ENCODE measurements around the gene AGPAT2.

Gene AGPAT2

DNA sequence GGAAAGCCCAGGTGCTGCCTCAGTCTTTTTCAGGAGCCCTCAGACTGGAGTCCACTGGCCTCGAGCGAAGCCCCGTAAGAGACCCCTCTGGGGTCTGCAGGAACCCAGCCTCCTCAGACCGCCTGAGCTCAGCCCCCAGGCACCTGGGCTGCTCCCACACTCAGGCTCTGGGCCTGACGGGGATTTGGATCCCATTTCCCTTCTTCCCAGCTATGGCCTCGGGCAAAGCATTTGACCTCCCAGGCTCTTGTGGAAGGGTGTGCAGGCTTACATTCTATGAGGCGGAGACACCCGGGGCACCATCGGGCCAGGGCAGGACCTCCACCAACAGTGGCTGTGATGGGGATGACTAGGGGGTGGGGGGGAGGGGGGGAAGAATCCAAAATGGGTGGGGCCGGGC, 4.5 kb downstream of the AGPAT2 start:
- H3K18ac ChIP-seq (ENCODE audit: low read length) = no peak overlapping the region
- H3K4me2 ChIP-seq (ENCODE audit: low read length) = no peak overlapping the region
- H2BK12ac ChIP-seq (ENCODE audit: low read length) = no peak overlapping the region
- H3K36me3 ChIP-seq (ENCODE audit: control insufficient read depth in 1 of 2, insufficient read depth in 2 of 2, low read length in 2 of 2) = no peaks in the 10 kb centered on the region
- no peak overlapping the region for H3K9ac ChIP-seq (ENCODE audit: low read length)
- H3K9me3 ChIP-seq (ENCODE audit: insufficient read depth, low read depth, low read length) = no peaks in the 10 kb centered on the region
- no peak overlapping the region for H3K14ac ChIP-seq (ENCODE audit: low read length)
- H3K27ac ChIP-seq (ENCODE audit: low read depth, low read length) = no peak overlapping the region
- H3K27me3 ChIP-seq (ENCODE audit: insufficient read depth, low read length) = no peaks in the 10 kb centered on the region
- WGBS (ENCODE audit: extremely low coverage, insufficient coverage, insufficient read length) = no CpG with 5 or more reads among the region's 10 CpGs
- H4K8ac ChIP-seq (ENCODE audit: low read depth, low read length) = no peak overlapping the region
- H2BK5ac ChIP-seq (ENCODE audit: low read depth, low read length, poor library complexity) = no peak overlapping the region
- no peak overlapping the region for H3K4me3 ChIP-seq (ENCODE audit: low read depth, low read length)
- H2AFZ ChIP-seq (ENCODE audit: insufficient read depth, low read length, poor library complexity) = no peak overlapping the region
- peaks cover 3% of the 10 kb centered on the region for H3K79me2 ChIP-seq (ENCODE audit: control insufficient read depth, insufficient read depth, low read length, poor library complexity)
- no peak overlapping the region for H3K4ac ChIP-seq (ENCODE audit: low read depth, low read length)
- peaks cover 8% of the 10 kb centered on the region for H3K79me1 ChIP-seq (ENCODE audit: low read length)
- no peak overlapping the region for H2AK5ac ChIP-seq (ENCODE audit: low read length)
- H2BK120ac ChIP-seq (ENCODE audit: insufficient read depth, low read length, poor library complexity) = no peak overlapping the region
- no peak overlapping the region for H3K23ac ChIP-seq (ENCODE audit: low read length)
- peaks cover 0 to 5% of the 10 kb centered on the region in 2 experiments for H3K4me1 ChIP-seq (ENCODE audit: control insufficient read depth in 1 of 2, insufficient read depth in 2 of 2, low read length in 2 of 2)
- no peak overlapping the region for H4K91ac ChIP-seq (ENCODE audit: low read depth, low read length)
- no peak overlapping the region for H4K12ac ChIP-seq (ENCODE audit: low read depth, low read length)
- DNase-seq = no peak

- Histone ChIP-seq H3K4me1 (ENCODE audit: control insufficient read depth in 1 of 2, insufficient read depth in 2 of 2, low read length in 2 of 2) (peaks cover 0 to 5% of the 10 kb centered on the region in 2 experiments), H3K9me3 (ENCODE audit: insufficient read depth, low read depth, low read length) (no peaks in the 10 kb centered on the region), H3K27ac (ENCODE audit: low read depth, low read length) (no peak overlapping the region), H4K8ac (ENCODE audit: low read depth, low read length) (no peak overlapping the region), H4K12ac (ENCODE audit: low read depth, low read length) (no peak overlapping the region), H3K79me2 (ENCODE audit: control insufficient read depth, insufficient read depth, low read length, poor library complexity) (peaks cover 2% of the 10 kb centered on the region), H3K4me2 (ENCODE audit: low read length) (no peak overlapping the region), H2BK120ac (ENCODE audit: insufficient read depth, low read length, poor library complexity) (no peak overlapping the region), H4K91ac (ENCODE audit: low read depth, low read length) (no peak overlapping the region), H3K14ac (ENCODE audit: low read length) (no peak overlapping the region), H3K9ac (ENCODE audit: low read length) (no peak overlapping the region), H3K18ac (ENCODE audit: low read length) (no peak overlapping the region), H2BK12ac (ENCODE audit: low read length) (no peak overlapping the region), H2AK5ac (ENCODE audit: low read length) (no peak overlapping the region), H2BK5ac (ENCODE audit: low read depth, low read length, poor library complexity) (no peak overlapping the region), H3K23ac (ENCODE audit: low read length) (no peak overlapping the region), H3K79me1 (ENCODE audit: low read length) (peaks cover 7% of the 10 kb centered on the region), H3K4ac (ENCODE audit: low read depth, low read length) (no peak overlapping the region), H3K4me3 (ENCODE audit: low read depth, low read length) (no peak overlapping the region), H2AFZ (ENCODE audit: insufficient read depth, low read length, poor library complexity) (no peak overlapping the region), H3K27me3 (ENCODE audit: insufficient read depth, low read length) (no peaks in the 10 kb centered on the region), H3K36me3 (ENCODE audit: control insufficient read depth in 1 of 2, insufficient read depth in 2 of 2, low read length in 2 of 2) (no peaks in the 10 kb centered on the region)
- no CpG with 5 or more reads among the region's 20 CpGs for WGBS (ENCODE audit: extremely low coverage, insufficient coverage, insufficient read length)
- no peak for DNase-seq
These were observed 5.1 kb downstream of the AGPAT2 start for GRCh38 chr9:136681945-136682699.

- Histone ChIP-seq H2BK12ac (ENCODE audit: low read length) (no peak overlapping the region), H4K8ac (ENCODE audit: low read depth, low read length) (no peak overlapping the region), H3K79me1 (ENCODE audit: low read length) (no peaks in the 10 kb centered on the region), H4K12ac (ENCODE audit: low read depth, low read length) (no peak overlapping the region), H3K4me2 (ENCODE audit: low read length) (no peak overlapping the region), H2BK120ac (ENCODE audit: insufficient read depth, low read length, poor library complexity) (no peak overlapping the region), H2BK5ac (ENCODE audit: low read depth, low read length, poor library complexity) (no peak overlapping the region), H3K27ac (ENCODE audit: low read depth, low read length) (no peak overlapping the region), H3K27me3 (ENCODE audit: insufficient read depth, low read length) (no peaks in the 10 kb centered on the region), H3K9ac (ENCODE audit: low read length) (no peak overlapping the region), H4K91ac (ENCODE audit: low read depth, low read length) (no peak overlapping the region), H3K9me3 (ENCODE audit: insufficient read depth, low read depth, low read length) (no peaks in the 10 kb centered on the region), H3K36me3 (ENCODE audit: control insufficient read depth in 1 of 2, insufficient read depth in 2 of 2, low read length in 2 of 2) (peaks cover 0 to 6% of the 10 kb centered on the region in 2 experiments), H3K4me3 (ENCODE audit: low read depth, low read length) (no peak overlapping the region), H2AK5ac (ENCODE audit: low read length) (no peak overlapping the region), H3K23ac (ENCODE audit: low read length) (no peak overlapping the region), H3K18ac (ENCODE audit: low read length) (no peak overlapping the region), H3K14ac (ENCODE audit: low read length) (no peak overlapping the region), H3K79me2 (ENCODE audit: control insufficient read depth, insufficient read depth, low read length, poor library complexity) (no peaks in the 10 kb centered on the region), H3K4ac (ENCODE audit: low read depth, low read length) (no peak overlapping the region), H2AFZ (ENCODE audit: insufficient read depth, low read length, poor library complexity) (no peak overlapping the region), H3K4me1 (ENCODE audit: control insufficient read depth in 1 of 2, insufficient read depth in 2 of 2, low read length in 2 of 2) (peaks cover 0 to under 1% of the 10 kb centered on the region in 2 experiments)
- no CpG with 5 or more reads among the region's 17 CpGs for WGBS (ENCODE audit: extremely low coverage, insufficient coverage, insufficient read length)
- no peak for DNase-seq
These were observed 6.2 kb downstream of the AGPAT2 start for GRCh38 chr9:136681029-136681428.

DNA sequence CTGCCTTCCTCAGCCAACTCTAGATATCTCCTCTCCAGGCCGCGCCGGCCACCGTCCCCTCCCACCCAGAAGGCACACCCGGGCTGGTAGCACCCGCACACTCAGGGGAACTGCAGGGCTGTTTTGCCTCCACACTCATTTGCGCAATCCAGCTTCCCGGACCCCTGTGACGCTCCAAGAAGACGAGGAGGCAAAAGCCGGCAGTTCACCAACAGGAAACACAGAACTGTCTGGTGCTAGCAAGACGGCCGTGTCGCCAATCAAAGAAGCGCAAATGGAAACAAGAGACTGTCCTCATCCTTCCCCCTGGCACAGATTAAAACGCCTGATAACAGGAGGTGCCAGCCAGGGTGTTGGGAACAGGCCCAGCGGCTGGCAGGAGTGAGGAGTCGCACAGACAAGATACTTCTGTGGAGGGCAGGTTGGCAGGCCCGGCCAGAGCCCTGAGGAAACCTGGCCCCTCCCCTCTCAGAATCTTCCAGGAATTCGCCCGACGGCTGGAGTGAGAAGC, 7.8 kb downstream of the AGPAT2 start:
- no peak overlapping the region for H3K14ac ChIP-seq (ENCODE audit: low read length)
- no CpG with 5 or more reads among the region's 22 CpGs for WGBS (ENCODE audit: extremely low coverage, insufficient coverage, insufficient read length)

More for the DNA sequence above, 7.8 kb downstream of the AGPAT2 start:
- Histone ChIP-seq H3K4me1 (ENCODE audit: control insufficient read depth in 1 of 2, insufficient read depth in 2 of 2, low read length in 2 of 2) (no peaks in the 10 kb centered on the region), H4K91ac (ENCODE audit: low read depth, low read length) (no peak overlapping the region), H3K9me3 (ENCODE audit: insufficient read depth, low read depth, low read length) (no peaks in the 10 kb centered on the region), H3K4ac (ENCODE audit: low read depth, low read length) (no peak overlapping the region), H3K18ac (ENCODE audit: low read length) (no peak overlapping the region), H3K23ac (ENCODE audit: low read length) (no peak overlapping the region), H4K8ac (ENCODE audit: low read depth, low read length) (no peak overlapping the region), H3K27ac (ENCODE audit: low read depth, low read length) (no peak overlapping the region), H3K79me2 (ENCODE audit: control insufficient read depth, insufficient read depth, low read length, poor library complexity) (no peaks in the 10 kb centered on the region), H3K4me3 (ENCODE audit: low read depth, low read length) (no peak overlapping the region), H2BK12ac (ENCODE audit: low read length) (no peak overlapping the region), H2BK5ac (ENCODE audit: low read depth, low read length, poor library complexity) (no peak overlapping the region), H3K9ac (ENCODE audit: low read length) (no peak overlapping the region), H4K12ac (ENCODE audit: low read depth, low read length) (no peak overlapping the region), H2BK120ac (ENCODE audit: insufficient read depth, low read length, poor library complexity) (no peak overlapping the region), H3K4me2 (ENCODE audit: low read length) (no peak overlapping the region), H3K79me1 (ENCODE audit: low read length) (no peaks in the 10 kb centered on the region), H2AFZ (ENCODE audit: insufficient read depth, low read length, poor library complexity) (no peak overlapping the region), H2AK5ac (ENCODE audit: low read length) (no peak overlapping the region), H3K36me3 (ENCODE audit: control insufficient read depth in 1 of 2, insufficient read depth in 2 of 2, low read length in 2 of 2) (peaks cover 0 to 6% of the 10 kb centered on the region in 2 experiments), H3K27me3 (ENCODE audit: insufficient read depth, low read length) (no peaks in the 10 kb centered on the region)
- DNase-seq = no peak
